SIG-M5 treated with dmso at 0.1 percent for 504 hours (cell line): ENCODE results near the gene SMIM1.
"Not testable (repeated sequence)": the region's sequence is repeated elsewhere in the genome, so short reads cannot be mapped to it uniquely, and the experiment has no call there.

Experiments
- DNase-seq: peaks from one replicate; lab custom pipeline; 2025; ENCODE audit not compliant: unreplicated experiment; lab: John Stamatoyannopoulos, UW

The SMIM1 gene

GRCh38 chr1:3789421-3790300, 17.1 kb downstream of the SMIM1 start:
- DNase-seq, result no peak

- no peak for DNase-seq
Measured at GRCh38 chr1:3790500-3790923, 18.0 kb downstream of the SMIM1 start.

GRCh38 chr1:3790952-3791351, 18.4 kb downstream of the SMIM1 start:
- DNase-seq, result no peak

DNA sequence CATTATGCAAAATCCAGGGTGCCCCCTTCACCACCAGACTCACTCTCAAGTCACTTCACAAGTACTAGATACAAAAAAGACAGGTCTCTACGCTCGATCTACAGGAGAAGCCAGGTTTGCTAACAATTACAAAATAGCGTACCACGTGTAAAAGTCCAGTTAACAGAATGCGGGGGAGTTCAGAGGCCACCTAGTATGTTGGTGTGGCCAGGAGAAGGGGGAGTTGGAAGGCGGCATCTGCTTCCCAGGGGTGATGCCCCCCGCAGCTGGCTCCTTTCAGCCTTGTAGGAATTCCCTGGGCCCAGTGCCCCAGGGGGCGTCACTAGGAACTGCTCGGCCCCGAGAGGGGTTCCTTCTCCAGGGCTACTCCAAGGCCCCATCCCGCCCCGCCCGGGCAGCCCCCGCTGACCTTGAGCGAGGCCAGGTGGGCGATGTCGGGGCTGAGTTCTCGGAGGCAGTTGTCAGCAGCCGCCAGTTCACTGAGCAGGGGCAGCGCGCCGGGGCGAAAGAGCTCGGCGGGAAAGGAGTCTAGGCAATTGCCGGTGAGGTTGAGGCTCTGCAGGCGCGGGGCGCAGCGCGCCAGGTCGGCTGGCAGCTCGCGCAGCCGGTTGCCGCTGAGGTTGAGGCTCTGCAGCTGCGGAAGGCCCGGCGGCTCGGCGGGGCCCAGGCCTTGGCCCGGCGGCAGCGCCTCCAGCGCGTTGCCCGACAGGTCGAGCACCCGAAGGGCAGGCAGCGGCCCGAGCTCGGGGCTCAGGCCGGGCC, 23.1 kb downstream of the SMIM1 start:
- peak; percentile 11 for DNase-seq

- DNase-seq, result peak; percentile 89
Measured at GRCh38 chr1:3796215-3797061, 23.9 kb downstream of the SMIM1 start, which contains the start of gene LRRC47. LRRC47 (minus strand) TSS chr1:3796498; CDS start chr1:3796476, 22 bp downstream.

GRCh38 chr1:3799976-3800685, 27.6 kb downstream of the SMIM1 start:
- no peak for DNase-seq

GRCh38 chr1:3800795-3801194, 28.2 kb downstream of the SMIM1 start:
- not testable (repeated sequence) for DNase-seq

GRCh38 chr1:3803905-3804626, 31.5 kb downstream of the SMIM1 start:
- DNase-seq, result no peak

- DNase-seq, result not testable (repeated sequence)
Measured at GRCh38 chr1:3804627-3804944, 32.0 kb downstream of the SMIM1 start.

DNA sequence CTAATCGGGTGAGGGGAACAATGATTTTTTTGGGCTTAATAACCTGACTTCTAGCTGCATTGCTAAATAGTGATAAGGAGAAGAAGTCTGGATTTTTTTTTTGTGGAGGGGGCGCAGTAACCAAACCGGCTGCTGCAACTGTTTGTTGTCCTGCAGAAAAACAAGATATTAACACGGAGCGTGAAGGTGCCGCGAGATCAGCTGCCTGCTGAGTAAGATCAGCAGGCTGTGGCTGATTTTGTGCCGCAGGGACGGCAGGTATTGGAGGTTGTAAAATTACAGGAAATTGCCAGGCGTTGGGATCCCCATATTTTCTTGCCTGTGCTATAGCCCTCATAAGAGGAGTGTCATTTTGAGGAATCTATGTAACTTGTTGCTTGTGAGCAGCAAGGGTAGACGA, 32.5 kb downstream of the SMIM1 start:
- no peak for DNase-seq

DNA sequence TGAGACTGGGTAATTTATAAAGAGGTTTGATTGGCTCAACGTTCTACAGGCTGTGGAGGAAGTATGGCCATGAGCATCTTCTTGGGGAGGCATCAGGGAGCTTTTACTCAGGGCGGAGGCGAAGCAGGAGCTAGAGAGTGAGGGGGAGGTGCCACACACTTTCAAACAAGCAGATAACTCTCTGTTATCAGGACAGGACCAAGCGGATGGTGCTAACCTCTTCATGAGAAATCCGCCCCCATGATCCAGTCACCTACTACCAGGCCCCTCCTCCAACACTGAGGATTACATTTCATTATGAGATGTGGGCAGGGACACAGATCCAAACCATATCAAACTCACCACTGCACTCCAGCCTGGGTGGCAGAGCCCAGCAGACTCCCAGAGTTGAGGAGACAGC, 35.2 kb downstream of the SMIM1 start:
- no peak for DNase-seq

DNA sequence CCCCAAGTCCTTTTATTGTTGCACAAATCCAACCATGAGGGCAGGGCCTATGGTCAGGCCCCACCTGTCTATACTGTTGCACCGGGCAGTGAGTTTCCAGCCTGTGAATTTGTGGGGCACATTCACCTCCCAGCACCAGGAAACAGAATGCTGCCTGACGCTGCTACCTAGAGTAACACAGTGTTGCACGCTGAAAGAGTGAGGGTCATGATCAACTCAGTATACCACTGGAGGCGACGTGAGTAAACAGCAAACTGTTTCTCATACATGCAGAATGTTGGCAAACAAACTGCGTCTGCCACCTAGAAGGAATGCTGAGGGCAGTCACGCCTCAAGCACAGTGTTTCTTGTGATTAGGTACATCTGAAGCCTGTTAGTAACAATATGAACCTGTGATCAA, 37.1 kb downstream of the SMIM1 start:
- no peak for DNase-seq

DNA sequence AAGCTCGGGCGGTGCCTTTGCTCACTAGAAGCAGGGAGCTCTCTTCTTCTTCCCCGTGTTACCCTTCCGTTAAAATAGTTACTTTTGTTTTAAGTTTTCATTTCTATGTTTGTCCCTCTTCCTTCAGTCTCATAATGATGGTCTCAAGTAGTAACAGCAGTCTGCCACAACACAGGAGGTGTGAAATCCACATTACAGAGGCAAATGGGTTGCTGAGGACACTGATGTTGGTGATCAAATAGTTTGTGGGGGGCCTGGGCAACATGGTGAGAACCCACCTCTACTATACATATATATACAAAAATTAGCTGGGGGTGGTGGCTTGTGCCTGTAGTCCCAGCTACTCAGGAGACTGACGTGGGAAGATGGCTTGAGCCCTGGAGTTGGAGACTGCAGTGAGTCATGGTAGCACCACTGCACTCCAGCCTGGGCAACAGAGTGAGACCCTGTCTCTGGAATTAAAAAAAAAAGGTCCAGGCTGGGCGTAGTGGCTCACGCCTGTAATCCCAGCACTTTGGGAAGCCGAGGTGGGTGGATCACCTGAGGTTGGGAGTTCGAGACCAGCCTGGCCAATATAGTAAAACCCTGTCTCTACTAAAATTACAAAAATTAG, 37.7 kb downstream of the SMIM1 start:
- not testable (repeated sequence) for DNase-seq

GRCh38 chr1:3811595-3811911, 39.0 kb downstream of the SMIM1 start:
- DNase-seq, result no peak

GRCh38 chr1:3814065-3814464, 41.5 kb downstream of the SMIM1 start:
- DNase-seq, result no peak

DNA sequence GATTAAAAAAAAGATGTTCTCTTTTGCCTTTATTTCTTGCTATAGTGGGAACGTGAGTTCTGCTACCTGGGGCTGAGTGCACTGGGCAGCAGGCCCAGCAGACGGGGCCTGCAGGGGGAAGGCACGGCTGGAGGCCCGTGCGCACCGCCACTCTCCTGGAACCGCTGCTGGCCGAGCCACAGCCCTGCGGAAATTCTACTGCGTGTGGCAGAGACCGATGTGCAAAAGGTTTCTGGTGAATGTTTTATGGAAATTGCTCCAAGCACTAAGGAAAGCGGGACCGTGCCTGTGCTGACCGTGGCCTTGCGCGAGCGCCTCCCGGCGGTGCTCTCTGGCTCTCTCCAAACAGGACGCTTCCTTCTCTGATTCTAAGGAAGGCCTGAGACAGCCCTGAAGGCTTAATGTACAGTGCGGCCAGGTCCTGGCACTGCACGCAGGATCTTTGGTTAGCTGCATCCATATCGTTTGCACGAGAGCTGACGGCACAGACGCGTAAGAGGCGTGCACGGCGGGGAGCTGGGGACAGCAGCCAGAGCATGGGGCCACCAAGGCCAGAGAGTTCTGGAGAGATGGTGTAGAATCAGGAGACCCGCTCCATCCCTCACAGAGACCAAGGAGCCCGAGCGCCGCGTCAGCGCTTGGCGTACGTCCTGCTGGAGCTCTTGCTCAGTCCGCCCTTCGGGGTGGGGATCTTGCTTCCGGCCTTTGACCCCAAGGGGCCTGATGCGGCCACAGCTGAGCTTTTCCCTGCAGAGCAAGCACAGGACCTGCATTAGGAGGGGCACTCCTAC, 42.4 kb downstream of the SMIM1 start:
- no peak for DNase-seq

DNA sequence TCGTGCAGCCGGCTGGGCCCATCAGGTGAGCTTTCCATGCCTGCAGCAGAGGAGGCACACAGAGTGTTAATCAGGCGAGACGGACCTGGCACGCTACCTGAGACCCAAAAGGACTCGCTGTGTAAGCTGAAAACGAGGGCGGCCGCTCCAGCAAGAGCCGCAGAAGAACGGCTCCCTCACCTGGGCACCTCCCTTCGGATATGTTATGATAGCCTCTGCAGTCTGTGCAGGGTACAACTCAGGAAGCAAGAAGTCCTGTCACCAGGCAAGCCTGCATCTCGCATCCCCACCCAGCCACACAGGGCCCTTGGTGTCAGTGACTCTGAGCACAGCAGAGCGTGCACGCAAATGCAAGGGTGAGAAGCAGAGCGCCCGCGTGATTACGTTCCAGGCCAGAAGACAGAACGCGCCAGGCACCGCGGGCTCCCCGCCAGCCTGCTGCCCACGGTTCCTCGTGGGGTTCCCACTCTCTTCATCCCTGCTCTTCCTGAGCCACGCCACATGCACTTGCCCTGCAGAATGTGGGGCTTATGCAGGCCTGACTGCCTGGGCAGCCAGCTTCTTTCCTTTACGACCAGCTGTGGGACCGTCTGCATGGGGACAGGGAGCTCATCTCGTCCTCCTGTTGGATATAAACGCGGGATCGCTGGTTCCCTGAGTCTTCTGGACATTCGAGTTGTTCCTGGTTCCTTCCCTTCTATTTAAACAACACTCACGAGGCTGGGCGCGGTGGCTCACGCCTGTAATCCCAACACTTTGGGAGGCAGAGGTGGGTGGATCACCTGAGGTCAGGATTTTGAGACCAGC, 44.0 kb downstream of the SMIM1 start:
- no peak for DNase-seq

DNA sequence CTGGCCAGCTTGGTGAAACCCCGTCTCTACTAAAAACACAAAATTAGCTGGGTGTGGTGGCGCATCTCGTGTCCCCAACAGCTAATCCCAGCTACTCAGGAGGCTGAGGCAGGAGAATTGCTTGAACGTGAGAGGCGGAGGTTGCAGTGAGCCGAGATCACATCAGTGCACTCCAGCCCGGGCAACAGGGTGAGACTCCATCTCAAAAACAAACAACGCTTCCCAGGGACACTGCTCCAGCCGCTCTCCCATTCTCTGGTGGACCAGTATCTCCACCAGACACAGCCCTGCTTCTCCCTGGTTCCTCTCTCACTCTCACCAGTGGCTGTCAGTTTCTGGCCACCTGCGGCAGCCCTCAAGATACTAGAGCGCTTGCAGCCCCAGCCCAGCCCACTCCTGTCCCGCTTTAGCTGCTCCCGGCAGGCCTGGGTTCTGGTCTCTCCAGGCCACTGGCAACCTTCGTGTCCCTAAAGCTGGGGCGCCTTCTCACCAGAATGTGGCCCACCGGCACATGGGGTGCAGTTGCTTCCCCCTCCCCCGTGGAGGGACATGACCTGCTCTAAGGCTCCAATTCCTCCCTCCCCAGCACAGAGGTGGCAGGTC, 44.7 kb downstream of the SMIM1 start:
- no peak for DNase-seq
